Testis (tissue), 3 donors: ENCODE data around the gene DNASE1L3. TPM values are rescaled to one million over a fixed set of nuclear protein-coding genes. Genes with fewer than 3 reads are reported as not detected.
"Not testable (repeated sequence)": the region's sequence is repeated elsewhere in the genome, so short reads cannot be mapped to it uniquely, and the experiment has no call there.

Source experiments
- DNase-seq: peaks from one replicate; pipeline ENCODE4 v3.0.0-alpha.2; 2019
- H3K27ac ChIP-seq, 2 donors: fragments of 200-600 bp; sonication (generic); one replicate each; pipeline ENCODE4 v1.5.1; 2019
- H3K27me3 ChIP-seq: fragments of 200-600 bp; sonication (generic); one replicate; pipeline ENCODE4 v1.5.1; 2019
- H3K36me3 ChIP-seq: fragments of 200-600 bp; sonication (generic); one replicate; pipeline ENCODE4 v1.5.1; 2017; ENCODE audit warnings: low read depth; ENCODE audit errors: missing control alignments
- H3K4me1 ChIP-seq: fragments of 200-600 bp; sonication (generic); one replicate; pipeline ENCODE4 v1.5.1; 2019
- H3K4me3 ChIP-seq, 2 donors: fragments of 200-600 bp; sonication (generic); one replicate each; pipeline ENCODE4 v1.5.1; 2017 to 2019
- H3K9me3 ChIP-seq: fragments of 200-600 bp; sonication (generic); one replicate; pipeline ENCODE4 v1.5.1; 2017
- CTCF ChIP-seq, 3 experiments: fragments of 450-650 bp in 2 of 3; fragments of 200-600 bp in 1 of 3; sonication (generic) in 1 of 3; IDR thresholded peaks; one replicate each; pipeline ENCODE4 v1.5.1; 2016 to 2019; ENCODE audit warnings: antibody characterized with exemption in 3 of 3, mild to moderate bottlenecking in 2 of 3, moderate library complexity in 1 of 3
- POLR2A ChIP-seq: fragments of 450-650 bp; IDR thresholded peaks from one replicate; pipeline ENCODE4 v1.6.1; 2017; ENCODE audit warnings: antibody characterized with exemption, mild to moderate bottlenecking, moderate library complexity
- WGBS, 2 donors: methylation state at CpG; one replicate each; pipeline ENCODE4 v1.1.5; 2018; 5-methylcytosine and 5-hydroxymethylcytosine counted together
- intact Hi-C: fragments of 100-400 bp; cut with DNase I; formaldehyde crosslinking; loops from one replicate; pipeline ENCODE4 v1.15.1; 2023; ENCODE audit warnings: low total_unique reads
- polyA plus RNA-seq: library from polyadenylated mRNA; stranded (reverse); fragments of 350-450 nt; fragmentation: Illumina TruSeq; extraction: RNeasy Lipid Tissue Mini Kit (QIAGEN cat#74804); gene quantifications from one replicate; pipeline ENCODE4 v1.2.3, GENCODE V29; 2014; ENCODE audit warnings: low read depth, low replicate concordance; ENCODE audit not compliant: insufficient read depth
- total RNA-seq, 2 donors: library from RNA; depleted of rRNA; stranded (reverse); fragments of >200 nt; gene quantifications; one replicate each; pipeline ENCODE4 v1.2.3, GENCODE V29; 2016

Gene DNASE1L3
- total and polyA plus RNA-seq, 3 donors from 2014 or later: 1.2 to 8.2 (median 3.8) TPM

- intact Hi-C loops: no loop called here
- no peak overlapping the region for H3K4me3 ChIP-seq
- 61 to 66% methylated on average over 7 of the region's 7 CpGs for WGBS, 2 donors
- no peak for DNase-seq
- peaks cover 21% of the 10 kb centered on the region for H3K4me1 ChIP-seq
- H3K36me3 ChIP-seq: no peaks in the 10 kb centered on the region
- H3K9me3 ChIP-seq: no peaks in the 10 kb centered on the region
- TF ChIP-seq CTCF (IDR thresholded peaks at IDR 0.05) (peak in 1 of 3 experiments; percentile 18), POLR2A (no peak)
- H3K27ac ChIP-seq: no peak overlapping the region
- H3K27me3 ChIP-seq: no peaks in the 10 kb centered on the region
Observed at GRCh38 chr3:58249358-58250092, 38.8 kb upstream of the DNASE1L3 start.

- Histone ChIP-seq H3K4me1 (peaks cover 17% of the 10 kb centered on the region), H3K9me3 (no peaks in the 10 kb centered on the region), H3K27ac (no peak overlapping the region), H3K4me3 (no peak overlapping the region), H3K36me3 (no peaks in the 10 kb centered on the region), H3K27me3 (no peaks in the 10 kb centered on the region)
- WGBS, 2 donors: 75 to 77% methylated on average over 8 of the region's 8 CpGs
- intact Hi-C loops: no loop called here
- DNase-seq: no peak
- no peak for TF ChIP-seq POLR2A
- TF ChIP-seq CTCF (IDR thresholded peaks at IDR 0.05): no peak
Observed at GRCh38 chr3:58246148-58247047, 35.6 kb upstream of the DNASE1L3 start.

- H3K4me3 ChIP-seq: no peak overlapping the region
- 76 to 91% methylated on average over 6 of the region's 6 CpGs for WGBS, 2 donors
- intact Hi-C loops: no loop called here
Observed at GRCh38 chr3:58243976-58244585, 33.3 kb upstream of the DNASE1L3 start.

GRCh38 chr3:58242860-58243259, 32.1 kb upstream of the DNASE1L3 start:
- H3K4me3 ChIP-seq, H3K27me3 ChIP-seq, DNase-seq, intact Hi-C loops, H3K27ac ChIP-seq, H3K36me3 ChIP-seq, H3K4me1 ChIP-seq, H3K9me3 ChIP-seq: not testable (repeated sequence)
- WGBS, 2 donors: 77% methylated on average over 4 of the region's 4 CpGs

More at GRCh38 chr3:58243976-58244585, 33.3 kb upstream of the DNASE1L3 start:
- Histone ChIP-seq H3K27ac (no peak overlapping the region), H3K27me3 (no peaks in the 10 kb centered on the region), H3K4me1 (peaks cover 3% of the 10 kb centered on the region), H3K9me3 (no peaks in the 10 kb centered on the region), H3K36me3 (no peaks in the 10 kb centered on the region)
- TF ChIP-seq CTCF (IDR thresholded peaks at IDR 0.05) (no peak), POLR2A (no peak)
- DNase-seq: no peak

GRCh38 chr3:58242340-58242739, 31.6 kb upstream of the DNASE1L3 start:
- intact Hi-C loops: no loop called here
- peak; percentile 60 for DNase-seq
- WGBS, 2 donors: 54 to 67% methylated on average over 1 of the region's 1 CpG
- Histone ChIP-seq H3K36me3 (no peaks in the 10 kb centered on the region), H3K9me3 (no peaks in the 10 kb centered on the region), H3K4me3 (no peak overlapping the region), H3K4me1 (peaks cover 8% of the 10 kb centered on the region), H3K27me3 (no peaks in the 10 kb centered on the region), H3K27ac (no peak overlapping the region)
- TF ChIP-seq POLR2A (no peak), CTCF (IDR thresholded peaks at IDR 0.05) (no peak)
